ENCODE data around the gene PDE1A.
"Not testable (repeated sequence)": the region's sequence is repeated elsewhere in the genome, so short reads cannot be mapped to it uniquely, and the experiment has no call there.

PDE1A gene

GRCh38 chr2:182404092-182404491 lies 22.7 kb downstream of the PDE1A start:
- TF ChIP-seq CTCF (IDR thresholded peaks at IDR 0.05; ENCODE audit: low read depth, low read length): no peak
- in situ Hi-C loops (cut with HindIII; ENCODE audit: low sequenced_read_pairs): no loop called here
- H3K4me3 ChIP-seq (ENCODE audit: low read depth, low read length): no peak overlapping the region
- peak; percentile 76 for DNase-seq (ENCODE audit: low read depth, low spot score)

GRCh38 chr2:182393270-182393760 lies 33.5 kb downstream of the PDE1A start:
- no peak overlapping the region for H3K4me3 ChIP-seq (ENCODE audit: low read depth, low read length)
- no peak for DNase-seq (ENCODE audit: low read depth, low spot score)
- in situ Hi-C loops (cut with HindIII; ENCODE audit: low sequenced_read_pairs): no loop called here
- TF ChIP-seq CTCF (IDR thresholded peaks at IDR 0.05; ENCODE audit: low read depth, low read length): no peak

- DNase-seq (ENCODE audit: low read depth, low spot score): no peak
- H3K4me3 ChIP-seq (ENCODE audit: low read depth, low read length): no peak overlapping the region
- in situ Hi-C loops (cut with HindIII; ENCODE audit: low sequenced_read_pairs): no loop called here
- TF ChIP-seq CTCF (IDR thresholded peaks at IDR 0.05; ENCODE audit: low read depth, low read length): no peak
Observed at GRCh38 chr2:182391443-182391842, 35.4 kb downstream of the PDE1A start.

GRCh38 chr2:182386267-182386880 lies 40.5 kb downstream of the PDE1A start:
- in situ Hi-C loops (cut with HindIII; ENCODE audit: low sequenced_read_pairs); H3K4me3 ChIP-seq (ENCODE audit: low read depth, low read length); DNase-seq (ENCODE audit: low read depth, low spot score): not testable (repeated sequence)

GRCh38 chr2:182384860-182385259 lies 42.0 kb downstream of the PDE1A start:
- no peak overlapping the region for H3K4me3 ChIP-seq (ENCODE audit: low read depth, low read length)
- no peak for DNase-seq (ENCODE audit: low read depth, low spot score)
- in situ Hi-C loops (cut with HindIII; ENCODE audit: low sequenced_read_pairs): no loop called here
- no peak for TF ChIP-seq CTCF (IDR thresholded peaks at IDR 0.05; ENCODE audit: low read depth, low read length)

- in situ Hi-C loops (cut with HindIII; ENCODE audit: low sequenced_read_pairs): no loop called here
- H3K4me3 ChIP-seq (ENCODE audit: low read depth, low read length): no peak overlapping the region
- no peak for DNase-seq (ENCODE audit: low read depth, low spot score)
- no peak for TF ChIP-seq CTCF (IDR thresholded peaks at IDR 0.05; ENCODE audit: low read depth, low read length)
Observed at GRCh38 chr2:182381225-182381624, 45.6 kb downstream of the PDE1A start.

GRCh38 chr2:182379241-182379640 lies 47.6 kb downstream of the PDE1A start:
- peak; percentile 75 for DNase-seq (ENCODE audit: low read depth, low spot score)
- TF ChIP-seq CTCF (IDR thresholded peaks at IDR 0.05; ENCODE audit: low read depth, low read length): no peak
- no peak overlapping the region for H3K4me3 ChIP-seq (ENCODE audit: low read depth, low read length)
- in situ Hi-C loops (cut with HindIII; ENCODE audit: low sequenced_read_pairs): no loop called here

All from astrocyte of the spinal cord (primary cell).